Right lobe of liver (tissue), 4 donors: ENCODE measurements around the gene FNDC3B.

ENCODE experiments used
- POLR2A ChIP-seq: fragments of 450-650 bp; IDR thresholded peaks from one replicate; pipeline ENCODE4 v1.6.1; 2017; ENCODE audit warnings: antibody characterized with exemption, mild to moderate bottlenecking
- TF ChIP-seq, protein P1 (sequence below), 4 donors: fragments of 200-600 bp in 3 of 4; fragments of 450-650 bp in 1 of 4; IDR thresholded peaks; one replicate each; pipeline versions ENCODE4 v1.5.1 to v1.8.0; 2016 to 2022; ENCODE audit warnings: antibody characterized with exemption in 4 of 4, mild to moderate bottlenecking in 2 of 4
- donor health status: DM: no; HTN: no; CAD: no.
- donor health status: DM: no; HTN: no; CAD: no.
- donor health status: DM: no; HTN: yes; CAD: no.

DNA sequence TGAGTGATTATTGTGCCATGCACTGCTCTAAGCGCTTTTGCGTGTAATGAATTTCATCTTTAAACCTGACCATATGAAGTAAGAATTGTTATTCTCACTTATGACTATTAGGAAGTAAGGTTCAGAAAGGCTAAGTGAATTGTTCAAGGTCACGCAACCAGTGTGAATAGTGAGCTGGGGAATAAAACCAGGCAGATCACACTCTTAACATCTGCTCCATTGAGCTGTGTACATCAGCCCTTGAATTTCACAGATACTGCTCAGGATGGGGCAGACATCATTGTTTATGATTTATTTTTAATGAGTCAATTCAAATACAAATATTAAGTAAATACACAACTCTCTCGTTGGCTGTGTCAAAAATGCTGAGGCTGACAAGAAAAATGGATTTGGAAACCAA is 184.5 kb downstream of the FNDC3B start:
- TF ChIP-seq POLR2A = no peak
- TF ChIP-seq, protein P1, sequence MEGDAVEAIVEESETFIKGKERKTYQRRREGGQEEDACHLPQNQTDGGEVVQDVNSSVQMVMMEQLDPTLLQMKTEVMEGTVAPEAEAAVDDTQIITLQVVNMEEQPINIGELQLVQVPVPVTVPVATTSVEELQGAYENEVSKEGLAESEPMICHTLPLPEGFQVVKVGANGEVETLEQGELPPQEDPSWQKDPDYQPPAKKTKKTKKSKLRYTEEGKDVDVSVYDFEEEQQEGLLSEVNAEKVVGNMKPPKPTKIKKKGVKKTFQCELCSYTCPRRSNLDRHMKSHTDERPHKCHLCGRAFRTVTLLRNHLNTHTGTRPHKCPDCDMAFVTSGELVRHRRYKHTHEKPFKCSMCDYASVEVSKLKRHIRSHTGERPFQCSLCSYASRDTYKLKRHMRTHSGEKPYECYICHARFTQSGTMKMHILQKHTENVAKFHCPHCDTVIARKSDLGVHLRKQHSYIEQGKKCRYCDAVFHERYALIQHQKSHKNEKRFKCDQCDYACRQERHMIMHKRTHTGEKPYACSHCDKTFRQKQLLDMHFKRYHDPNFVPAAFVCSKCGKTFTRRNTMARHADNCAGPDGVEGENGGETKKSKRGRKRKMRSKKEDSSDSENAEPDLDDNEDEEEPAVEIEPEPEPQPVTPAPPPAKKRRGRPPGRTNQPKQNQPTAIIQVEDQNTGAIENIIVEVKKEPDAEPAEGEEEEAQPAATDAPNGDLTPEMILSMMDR (IDR thresholded peaks at IDR 0.05) = no peak
